ENCODE data around the gene TBX2. TPM values are rescaled to one million over a fixed set of nuclear protein-coding genes. Genes with fewer than 3 reads are reported as not detected.

TBX2 gene
- total RNA-seq, 1 experiment from 2014 or later, result not detected

DNA sequence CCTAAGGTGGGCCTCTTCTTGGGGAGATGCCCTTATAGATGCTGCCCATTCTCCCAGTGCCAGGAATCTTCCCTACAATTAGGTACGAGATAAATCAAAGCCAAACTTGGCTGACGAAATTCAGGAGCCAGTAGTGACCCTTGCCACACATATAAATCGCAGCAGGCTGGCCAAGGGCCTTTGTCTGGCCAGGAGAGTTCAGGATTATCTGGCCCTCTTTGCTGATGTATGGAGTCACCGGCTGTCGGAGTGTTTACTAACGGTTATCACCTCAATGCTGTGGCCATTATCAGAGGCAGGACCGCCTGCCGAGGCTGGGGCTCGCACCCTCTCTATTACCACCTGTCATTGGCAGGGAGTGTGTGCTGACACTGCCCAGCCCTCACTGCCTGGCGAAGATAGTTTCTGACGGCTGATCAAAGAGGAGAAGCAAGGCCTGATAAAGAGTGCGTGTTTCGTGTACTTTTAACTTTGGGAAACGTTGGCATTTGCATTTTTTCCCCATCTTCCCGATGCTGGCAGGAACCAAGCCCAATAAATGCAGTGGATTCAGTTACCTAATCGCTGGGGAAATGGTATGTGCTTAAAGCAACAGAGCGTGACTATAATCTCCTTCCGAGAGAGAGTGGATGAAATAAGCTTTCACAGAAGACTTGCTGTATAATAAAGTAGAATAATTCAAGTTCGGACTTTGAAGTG is 32.8 kb upstream of the TBX2 start:
- Histone ChIP-seq H3K9me2 (replicated peaks; ENCODE audit: insufficient read depth, low read length) (no peaks in the 10 kb centered on the region), H3K27ac (ENCODE audit: low read length) (no peak overlapping the region), H3K4me3 (ENCODE audit: low read length) (no peak overlapping the region), H3K9me3 (ENCODE audit: low read length) (no peaks in the 10 kb centered on the region), H3K9ac (ENCODE audit: low read length) (no peak overlapping the region), H3K27me3 (ENCODE audit: low read length) (no peaks in the 10 kb centered on the region), H2AFZ (ENCODE audit: low read length) (no peak overlapping the region), H4K20me1 (ENCODE audit: insufficient read depth, low read depth, low read length) (peaks cover 7% of the 10 kb centered on the region; the same call in 1 of the 2 replicates), H3K4me1 (ENCODE audit: low read length) (no peaks in the 10 kb centered on the region), H3K36me3 (ENCODE audit: insufficient read depth, low read length) (no peaks in the 10 kb centered on the region), H3K4me2 (ENCODE audit: low read depth, low read length, poor library complexity, severe bottlenecking) (no peak overlapping the region), H3K79me2 (ENCODE audit: low read length) (no peaks in the 10 kb centered on the region)
- no peak for DNase-seq

DNA sequence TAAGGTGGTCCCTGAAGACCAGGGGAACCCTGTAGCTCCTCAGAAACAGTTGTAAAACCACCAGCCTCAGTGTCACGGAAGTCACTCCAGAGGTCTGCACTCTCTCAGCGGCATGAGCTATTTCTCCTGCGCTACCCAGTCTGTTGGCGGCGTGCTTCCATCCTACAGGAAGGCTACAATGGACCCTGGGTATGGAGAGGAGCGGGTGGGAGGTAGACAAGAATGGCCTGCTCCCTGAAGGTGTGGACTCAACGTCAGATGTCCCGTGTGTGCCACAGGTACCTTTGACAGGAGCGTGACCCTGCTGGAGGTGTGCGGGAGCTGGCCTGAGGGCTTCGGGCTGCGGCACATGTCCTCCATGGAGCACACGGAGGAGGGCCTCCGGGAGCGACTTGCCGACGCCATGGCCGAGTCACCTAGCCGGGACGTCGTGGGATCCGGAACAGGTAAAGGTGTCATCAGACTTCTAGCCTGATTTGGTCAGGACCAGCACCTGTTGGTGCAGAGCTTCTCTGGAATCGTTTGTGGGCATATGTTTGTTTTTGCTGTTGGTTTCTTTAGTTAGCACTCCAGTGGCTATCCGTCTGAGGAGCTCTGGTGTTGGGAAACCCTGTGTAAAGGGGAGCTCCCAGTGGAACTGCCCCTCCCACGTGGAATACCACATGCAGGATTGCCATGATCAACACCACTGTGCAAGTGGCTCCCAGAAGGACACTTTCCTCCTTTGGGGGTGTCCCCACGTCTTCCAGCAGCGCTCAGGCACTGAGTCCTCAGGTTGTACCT is 31.4 kb upstream of the TBX2 start:
- Histone ChIP-seq H3K4me2 (ENCODE audit: low read depth, low read length, poor library complexity, severe bottlenecking) (no peak overlapping the region), H3K4me1 (ENCODE audit: low read length) (no peaks in the 10 kb centered on the region), H3K9me3 (ENCODE audit: low read length) (no peaks in the 10 kb centered on the region), H3K27ac (ENCODE audit: low read length) (no peak overlapping the region), H3K79me2 (ENCODE audit: low read length) (no peaks in the 10 kb centered on the region), H3K36me3 (ENCODE audit: insufficient read depth, low read length) (no peaks in the 10 kb centered on the region), H3K9me2 (replicated peaks; ENCODE audit: insufficient read depth, low read length) (no peaks in the 10 kb centered on the region), H3K9ac (ENCODE audit: low read length) (no peak overlapping the region), H2AFZ (ENCODE audit: low read length) (no peak overlapping the region), H3K4me3 (ENCODE audit: low read length) (no peak overlapping the region), H3K27me3 (ENCODE audit: low read length) (no peaks in the 10 kb centered on the region), H4K20me1 (ENCODE audit: insufficient read depth, low read depth, low read length) (0 out of 2 replicates have a peak, but pooled peaks cover 4% of the 10 kb centered on the region)
- DNase-seq, result no peak

GRCh38 chr17:61368832-61369450 is 30.7 kb upstream of the TBX2 start:
- H4K20me1 ChIP-seq (ENCODE audit: insufficient read depth, low read depth, low read length), result 0 out of 2 replicates have a peak, but pooled peaks cover 2% of the 10 kb centered on the region
- no peaks in the 10 kb centered on the region for H3K4me1 ChIP-seq (ENCODE audit: low read length)
- H3K27me3 ChIP-seq (ENCODE audit: low read length), result no peaks in the 10 kb centered on the region
- no peaks in the 10 kb centered on the region for H3K79me2 ChIP-seq (ENCODE audit: low read length)
- no peak overlapping the region for H2AFZ ChIP-seq (ENCODE audit: low read length)
- no peak overlapping the region for H3K27ac ChIP-seq (ENCODE audit: low read length)
- H3K4me2 ChIP-seq (ENCODE audit: low read depth, low read length, poor library complexity, severe bottlenecking), result no peak overlapping the region
- no peak for DNase-seq
- no peak overlapping the region for H3K9ac ChIP-seq (ENCODE audit: low read length)
- H3K36me3 ChIP-seq (ENCODE audit: insufficient read depth, low read length), result no peaks in the 10 kb centered on the region
- no peaks in the 10 kb centered on the region for H3K9me2 ChIP-seq (replicated peaks; ENCODE audit: insufficient read depth, low read length)
- no peak overlapping the region for H3K4me3 ChIP-seq (ENCODE audit: low read length)
- H3K9me3 ChIP-seq (ENCODE audit: low read length), result no peaks in the 10 kb centered on the region

GRCh38 chr17:61369751-61370150 is 29.9 kb upstream of the TBX2 start:
- Histone ChIP-seq H3K27ac (ENCODE audit: low read length) (no peak overlapping the region), H2AFZ (ENCODE audit: low read length) (no peak overlapping the region), H3K9me2 (replicated peaks; ENCODE audit: insufficient read depth, low read length) (no peaks in the 10 kb centered on the region), H3K4me1 (ENCODE audit: low read length) (no peaks in the 10 kb centered on the region), H4K20me1 (ENCODE audit: insufficient read depth, low read depth, low read length) (no peaks in the 10 kb centered on the region), H3K9me3 (ENCODE audit: low read length) (no peaks in the 10 kb centered on the region), H3K36me3 (ENCODE audit: insufficient read depth, low read length) (no peaks in the 10 kb centered on the region), H3K79me2 (ENCODE audit: low read length) (no peaks in the 10 kb centered on the region), H3K4me3 (ENCODE audit: low read length) (no peak overlapping the region), H3K4me2 (ENCODE audit: low read depth, low read length, poor library complexity, severe bottlenecking) (no peak overlapping the region), H3K9ac (ENCODE audit: low read length) (no peak overlapping the region), H3K27me3 (ENCODE audit: low read length) (no peaks in the 10 kb centered on the region)
- DNase-seq, result no peak

GRCh38 chr17:61371179-61371578 is 28.5 kb upstream of the TBX2 start:
- Histone ChIP-seq H3K4me1 (ENCODE audit: low read length) (no peaks in the 10 kb centered on the region), H3K27me3 (ENCODE audit: low read length) (no peaks in the 10 kb centered on the region), H3K9ac (ENCODE audit: low read length) (no peak overlapping the region), H3K9me2 (replicated peaks; ENCODE audit: insufficient read depth, low read length) (no peaks in the 10 kb centered on the region), H3K4me3 (ENCODE audit: low read length) (no peak overlapping the region), H3K36me3 (ENCODE audit: insufficient read depth, low read length) (no peaks in the 10 kb centered on the region), H3K4me2 (ENCODE audit: low read depth, low read length, poor library complexity, severe bottlenecking) (no peak overlapping the region), H2AFZ (ENCODE audit: low read length) (no peak overlapping the region), H3K9me3 (ENCODE audit: low read length) (no peaks in the 10 kb centered on the region), H3K27ac (ENCODE audit: low read length) (no peak overlapping the region), H4K20me1 (ENCODE audit: insufficient read depth, low read depth, low read length) (no peaks in the 10 kb centered on the region), H3K79me2 (ENCODE audit: low read length) (no peaks in the 10 kb centered on the region)
- no peak for DNase-seq

GRCh38 chr17:61371606-61372005 is 28.0 kb upstream of the TBX2 start:
- no peak overlapping the region for H3K27ac ChIP-seq (ENCODE audit: low read length)
- H3K27me3 ChIP-seq (ENCODE audit: low read length), result no peaks in the 10 kb centered on the region
- H3K9me3 ChIP-seq (ENCODE audit: low read length), result no peaks in the 10 kb centered on the region
- no peaks in the 10 kb centered on the region for H4K20me1 ChIP-seq (ENCODE audit: insufficient read depth, low read depth, low read length)
- H3K9ac ChIP-seq (ENCODE audit: low read length), result no peak overlapping the region
- no peak overlapping the region for H3K4me3 ChIP-seq (ENCODE audit: low read length)
- no peaks in the 10 kb centered on the region for H3K79me2 ChIP-seq (ENCODE audit: low read length)
- no peaks in the 10 kb centered on the region for H3K9me2 ChIP-seq (replicated peaks; ENCODE audit: insufficient read depth, low read length)
- H3K4me1 ChIP-seq (ENCODE audit: low read length), result no peaks in the 10 kb centered on the region
- H3K4me2 ChIP-seq (ENCODE audit: low read depth, low read length, poor library complexity, severe bottlenecking), result no peak overlapping the region
- no peak overlapping the region for H2AFZ ChIP-seq (ENCODE audit: low read length)
- no peaks in the 10 kb centered on the region for H3K36me3 ChIP-seq (ENCODE audit: insufficient read depth, low read length)
- DNase-seq, result no peak

DNA sequence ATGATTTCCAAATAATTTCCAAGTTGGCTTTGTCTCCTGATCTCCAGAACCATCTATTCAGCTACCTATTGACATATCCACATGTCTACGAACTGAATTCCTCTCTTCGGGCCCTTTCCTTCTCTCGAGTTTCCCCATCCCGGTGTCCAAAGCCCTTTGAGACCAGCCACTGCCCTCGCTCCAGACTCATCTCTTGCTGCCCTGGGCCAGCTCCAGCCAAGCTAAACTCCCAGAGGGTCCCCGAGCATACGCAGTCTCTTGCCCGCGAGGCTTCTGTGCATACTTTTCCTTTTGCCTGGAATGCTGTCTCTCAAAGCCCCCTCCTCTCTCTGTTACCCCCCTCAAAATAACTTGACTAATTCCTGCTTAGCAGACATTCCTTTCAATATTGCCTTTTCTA is 27.2 kb upstream of the TBX2 start:
- H3K36me3 ChIP-seq (ENCODE audit: insufficient read depth, low read length), result no peaks in the 10 kb centered on the region
- H3K4me3 ChIP-seq (ENCODE audit: low read length), result no peak overlapping the region
- no peak overlapping the region for H3K9ac ChIP-seq (ENCODE audit: low read length)
- no peaks in the 10 kb centered on the region for H3K9me2 ChIP-seq (replicated peaks; ENCODE audit: insufficient read depth, low read length)
- H2AFZ ChIP-seq (ENCODE audit: low read length), result no peak overlapping the region
- H4K20me1 ChIP-seq (ENCODE audit: insufficient read depth, low read depth, low read length), result no peaks in the 10 kb centered on the region
- H3K27ac ChIP-seq (ENCODE audit: low read length), result no peak overlapping the region
- no peaks in the 10 kb centered on the region for H3K79me2 ChIP-seq (ENCODE audit: low read length)
- no peak overlapping the region for H3K4me2 ChIP-seq (ENCODE audit: low read depth, low read length, poor library complexity, severe bottlenecking)
- no peaks in the 10 kb centered on the region for H3K9me3 ChIP-seq (ENCODE audit: low read length)
- H3K4me1 ChIP-seq (ENCODE audit: low read length), result no peaks in the 10 kb centered on the region
- no peaks in the 10 kb centered on the region for H3K27me3 ChIP-seq (ENCODE audit: low read length)
- no peak for DNase-seq
